ENCODE results near the gene CCN5.

DNA sequence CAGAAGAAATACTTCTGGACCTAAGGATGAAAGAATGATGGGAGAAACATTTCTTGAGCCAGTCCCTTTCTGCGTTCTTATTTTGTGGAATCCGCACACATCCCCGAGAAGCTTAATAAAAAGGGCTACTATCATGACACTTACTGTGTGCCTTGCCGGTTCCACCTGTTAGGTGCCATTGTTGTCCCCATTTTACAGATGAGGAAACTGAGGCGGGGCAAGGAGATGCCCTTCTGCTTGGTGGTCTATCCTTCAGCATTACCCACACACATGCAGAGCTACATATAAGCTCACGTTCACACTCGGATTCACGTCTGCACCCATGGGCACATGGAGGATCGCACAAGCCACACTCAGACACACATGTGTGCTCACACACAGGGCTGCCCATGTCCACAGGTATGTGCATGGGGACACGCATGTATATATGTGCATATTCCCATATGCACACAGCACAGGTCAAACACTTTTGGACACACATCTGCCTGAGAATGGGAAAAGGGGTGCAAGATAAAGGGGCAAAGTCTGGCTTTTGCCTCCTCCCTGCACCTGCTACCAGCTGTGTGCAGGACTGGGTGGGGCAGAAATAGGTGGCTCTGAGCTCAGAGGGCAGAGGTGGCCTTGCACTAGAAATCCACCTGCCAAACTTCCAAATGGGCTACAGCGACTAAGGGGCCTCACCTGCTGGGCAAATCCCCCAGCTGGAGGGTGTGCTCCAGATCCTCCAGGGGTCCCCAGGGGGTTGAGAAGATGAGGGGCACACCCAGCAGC is 33.2 kb upstream of the CCN5 start:
- TF ChIP-seq, protein P1, sequence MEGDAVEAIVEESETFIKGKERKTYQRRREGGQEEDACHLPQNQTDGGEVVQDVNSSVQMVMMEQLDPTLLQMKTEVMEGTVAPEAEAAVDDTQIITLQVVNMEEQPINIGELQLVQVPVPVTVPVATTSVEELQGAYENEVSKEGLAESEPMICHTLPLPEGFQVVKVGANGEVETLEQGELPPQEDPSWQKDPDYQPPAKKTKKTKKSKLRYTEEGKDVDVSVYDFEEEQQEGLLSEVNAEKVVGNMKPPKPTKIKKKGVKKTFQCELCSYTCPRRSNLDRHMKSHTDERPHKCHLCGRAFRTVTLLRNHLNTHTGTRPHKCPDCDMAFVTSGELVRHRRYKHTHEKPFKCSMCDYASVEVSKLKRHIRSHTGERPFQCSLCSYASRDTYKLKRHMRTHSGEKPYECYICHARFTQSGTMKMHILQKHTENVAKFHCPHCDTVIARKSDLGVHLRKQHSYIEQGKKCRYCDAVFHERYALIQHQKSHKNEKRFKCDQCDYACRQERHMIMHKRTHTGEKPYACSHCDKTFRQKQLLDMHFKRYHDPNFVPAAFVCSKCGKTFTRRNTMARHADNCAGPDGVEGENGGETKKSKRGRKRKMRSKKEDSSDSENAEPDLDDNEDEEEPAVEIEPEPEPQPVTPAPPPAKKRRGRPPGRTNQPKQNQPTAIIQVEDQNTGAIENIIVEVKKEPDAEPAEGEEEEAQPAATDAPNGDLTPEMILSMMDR (conservative IDR thresholded peaks at IDR 0.05; ENCODE audit: low read length) = no peak
- TF ChIP-seq EZH2phosphoT487 (IDR thresholded peaks at IDR 0.05; ENCODE audit: borderline replicate concordance) = no peak
